ENCODE results near the gene ETV3.

GRCh38 chr1:157161901-157162300 is 23.7 kb upstream of the ETV3 start:
- TF ChIP-seq CTCF (IDR thresholded peaks at IDR 0.05; ENCODE audit: low read depth, low read length) (no peak), POLR2A (IDR thresholded peaks at IDR 0.05; ENCODE audit: extremely low read depth, insufficient read length) (no peak), MAX (IDR thresholded peaks at IDR 0.05; ENCODE audit: low read depth, low read length) (no peak), MYC (IDR thresholded peaks at IDR 0.05; ENCODE audit: low read depth, low read length) (no peak)

Data from NB4 (cell line).